GM10847 (cell line): ENCODE data around the gene CTDSPL2.

Experiments
- POLR2A ChIP-seq: IDR thresholded peaks from 2 replicates; pipeline ENCODE4 v1.6.1; 2011; ENCODE audit not compliant: insufficient read length; ENCODE audit errors: extremely low read depth

CTDSPL2 gene

DNA sequence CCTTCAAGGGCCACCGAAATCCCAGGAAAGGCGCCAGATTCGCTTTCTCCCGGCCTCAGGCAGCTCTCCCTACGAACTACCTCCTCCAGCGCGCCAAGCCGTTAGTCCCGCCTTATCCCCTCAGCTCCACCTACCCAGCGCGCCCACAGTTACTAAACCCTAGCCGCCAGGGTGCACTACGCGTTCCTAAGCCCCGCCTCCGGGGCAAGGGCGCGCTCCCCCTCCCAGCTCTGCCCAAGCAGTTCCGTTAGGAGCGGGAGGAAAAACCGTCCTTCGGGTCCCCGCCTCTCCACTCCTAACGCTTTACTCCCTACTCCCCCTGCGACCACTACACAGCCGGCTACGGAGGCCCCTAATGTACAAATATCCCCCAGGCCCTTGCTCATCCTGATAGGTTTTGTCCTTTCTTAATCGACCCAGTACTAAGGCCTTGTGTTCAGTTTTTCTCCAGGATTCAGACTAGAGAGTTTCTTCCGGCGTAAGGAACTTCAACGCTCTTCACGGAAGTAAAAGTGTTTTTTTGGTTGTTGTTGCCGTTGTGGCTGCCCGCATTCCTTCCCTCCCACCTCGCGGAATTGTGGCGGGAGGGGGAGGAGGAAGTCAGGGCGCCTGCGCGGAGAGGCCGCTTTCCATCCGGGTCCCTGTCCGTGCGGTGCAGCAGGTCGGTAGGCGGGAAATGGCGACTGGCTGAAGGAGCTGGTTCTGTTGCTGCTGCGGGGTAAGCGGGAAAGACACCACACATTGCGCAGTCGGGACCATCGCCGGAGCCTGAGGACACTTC, at the start of gene CTDSPL2:
CTDSPL2 (plus strand) TSS at position 655 of the 781 bp plus-strand sequence. CDS start 31,386 bp downstream, outside the sequence.
- TF ChIP-seq POLR2A = peak; percentile 74

DNA sequence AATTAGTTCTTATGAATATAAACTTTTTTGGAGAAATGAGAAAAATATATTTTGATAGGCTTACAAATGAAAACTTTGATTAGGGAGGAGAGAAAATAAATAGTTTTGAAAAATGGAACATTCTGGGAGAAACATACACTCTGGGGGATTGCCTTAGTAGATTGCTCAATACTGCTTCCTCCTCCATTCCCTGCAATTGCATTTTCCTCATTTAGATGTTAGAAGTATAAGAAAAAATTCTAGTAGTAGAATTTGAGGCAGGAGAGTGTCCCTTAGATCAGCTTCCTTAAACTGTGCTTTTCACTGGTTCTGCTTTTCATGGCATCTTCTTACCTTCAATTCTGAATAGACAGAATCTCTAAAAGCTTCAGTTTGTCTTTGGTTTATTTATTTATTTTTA, 46.2 kb upstream of the CTDSPL2 start:
- no peak for TF ChIP-seq POLR2A

DNA sequence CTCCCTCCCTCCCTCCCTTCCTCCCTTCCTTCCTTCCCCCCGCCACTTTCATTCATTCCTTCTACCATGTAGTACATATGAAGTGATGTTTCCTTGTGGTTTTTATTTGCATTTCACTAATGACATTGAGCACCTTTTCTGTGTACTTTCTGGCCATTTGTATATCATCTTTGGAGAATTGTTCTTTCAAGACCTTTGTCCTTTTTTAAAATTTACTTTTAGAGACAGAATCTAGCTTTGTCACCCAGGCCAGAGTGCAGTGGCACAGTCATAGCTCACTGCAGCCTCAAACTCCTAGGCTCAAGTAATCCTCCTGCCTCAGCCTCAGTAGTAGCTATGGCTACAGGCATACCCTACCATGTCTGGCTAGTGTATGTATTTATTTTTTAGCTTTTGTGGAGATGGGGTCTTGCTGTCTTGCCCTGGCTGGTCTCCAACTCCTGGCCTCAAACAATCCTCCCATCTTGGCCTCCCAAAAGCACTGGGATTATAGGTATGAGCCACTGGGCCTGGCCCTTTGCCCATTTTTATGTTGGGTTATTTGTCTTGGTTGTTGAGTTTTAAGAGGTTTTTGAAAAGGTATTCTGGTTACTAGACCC, 42.0 kb upstream of the CTDSPL2 start:
- no peak for TF ChIP-seq POLR2A

DNA sequence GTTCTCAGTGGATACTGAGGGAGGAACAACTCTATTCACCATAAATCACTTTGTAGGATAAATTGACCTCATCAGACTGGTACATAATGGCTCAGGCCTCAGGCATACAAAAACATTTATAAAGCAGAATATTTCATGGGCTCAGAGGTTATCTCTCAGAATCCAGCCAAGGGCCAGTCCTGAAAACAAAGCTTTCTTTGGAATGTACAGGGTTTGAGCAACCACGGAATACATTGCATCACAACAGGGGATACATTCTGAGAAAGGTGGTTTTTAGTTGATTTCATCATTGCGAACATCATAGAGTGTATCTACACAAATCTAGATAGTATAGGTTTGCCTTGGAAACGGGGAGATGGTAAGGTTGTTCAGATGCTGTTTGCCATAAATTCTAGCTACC, 33.4 kb upstream of the CTDSPL2 start:
- TF ChIP-seq POLR2A = no peak

DNA sequence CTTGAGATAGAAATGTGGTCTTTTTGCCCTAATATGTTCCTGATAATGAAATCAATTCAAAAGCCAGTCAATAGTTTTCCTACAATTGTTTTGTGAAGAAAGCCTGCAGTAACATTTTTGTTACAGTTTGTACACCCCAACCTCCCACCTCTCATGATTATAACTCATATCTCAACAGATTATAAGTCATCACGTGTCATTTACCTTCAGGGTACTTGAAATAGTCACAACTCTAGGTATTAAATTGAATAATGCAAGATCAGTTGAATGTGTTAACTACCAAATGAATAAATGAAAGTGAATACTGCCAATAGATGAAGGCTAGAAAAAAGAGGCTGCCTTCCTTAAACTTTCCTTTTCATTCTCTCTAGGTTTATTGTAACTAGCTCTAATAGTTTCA, 32.9 kb upstream of the CTDSPL2 start:
- TF ChIP-seq POLR2A = no peak

DNA sequence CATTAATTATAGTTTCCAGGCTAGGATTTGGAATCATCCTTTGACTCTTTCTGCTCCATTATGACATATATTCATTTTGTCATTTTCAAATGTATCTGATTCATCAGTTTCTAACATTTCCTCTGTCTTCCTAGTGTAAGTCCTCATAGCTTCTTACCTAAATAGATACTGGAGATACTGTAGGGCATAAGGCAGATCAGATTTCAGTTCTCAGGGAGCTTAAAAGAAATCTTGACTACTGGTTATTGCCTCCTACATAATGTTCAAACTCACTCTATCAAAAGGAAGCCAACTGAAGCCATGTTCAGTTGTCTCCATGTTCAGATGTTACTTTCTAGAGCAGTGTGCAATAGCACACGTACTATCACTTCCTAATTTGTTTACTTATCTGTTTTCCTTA, 29.6 kb upstream of the CTDSPL2 start:
- no peak for TF ChIP-seq POLR2A

DNA sequence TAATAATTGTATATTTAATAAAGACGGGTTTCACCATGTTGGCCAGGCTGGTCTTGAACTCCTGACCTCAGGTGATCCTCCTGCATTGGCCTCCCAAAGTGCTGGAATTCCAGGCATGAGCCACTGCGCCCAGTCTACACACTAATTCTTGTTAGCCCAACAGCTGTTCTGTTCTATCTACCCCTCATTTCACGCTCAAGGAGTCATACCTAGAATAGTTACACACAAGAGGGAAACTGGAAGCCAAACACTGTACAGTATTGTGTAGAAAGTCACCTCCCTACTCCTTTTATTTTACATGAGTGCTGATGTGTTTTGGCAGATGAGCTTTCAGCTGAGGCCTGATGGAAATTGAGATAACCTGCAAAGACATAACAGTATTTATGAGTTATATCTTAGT, 13.4 kb upstream of the CTDSPL2 start:
- no peak for TF ChIP-seq POLR2A

DNA sequence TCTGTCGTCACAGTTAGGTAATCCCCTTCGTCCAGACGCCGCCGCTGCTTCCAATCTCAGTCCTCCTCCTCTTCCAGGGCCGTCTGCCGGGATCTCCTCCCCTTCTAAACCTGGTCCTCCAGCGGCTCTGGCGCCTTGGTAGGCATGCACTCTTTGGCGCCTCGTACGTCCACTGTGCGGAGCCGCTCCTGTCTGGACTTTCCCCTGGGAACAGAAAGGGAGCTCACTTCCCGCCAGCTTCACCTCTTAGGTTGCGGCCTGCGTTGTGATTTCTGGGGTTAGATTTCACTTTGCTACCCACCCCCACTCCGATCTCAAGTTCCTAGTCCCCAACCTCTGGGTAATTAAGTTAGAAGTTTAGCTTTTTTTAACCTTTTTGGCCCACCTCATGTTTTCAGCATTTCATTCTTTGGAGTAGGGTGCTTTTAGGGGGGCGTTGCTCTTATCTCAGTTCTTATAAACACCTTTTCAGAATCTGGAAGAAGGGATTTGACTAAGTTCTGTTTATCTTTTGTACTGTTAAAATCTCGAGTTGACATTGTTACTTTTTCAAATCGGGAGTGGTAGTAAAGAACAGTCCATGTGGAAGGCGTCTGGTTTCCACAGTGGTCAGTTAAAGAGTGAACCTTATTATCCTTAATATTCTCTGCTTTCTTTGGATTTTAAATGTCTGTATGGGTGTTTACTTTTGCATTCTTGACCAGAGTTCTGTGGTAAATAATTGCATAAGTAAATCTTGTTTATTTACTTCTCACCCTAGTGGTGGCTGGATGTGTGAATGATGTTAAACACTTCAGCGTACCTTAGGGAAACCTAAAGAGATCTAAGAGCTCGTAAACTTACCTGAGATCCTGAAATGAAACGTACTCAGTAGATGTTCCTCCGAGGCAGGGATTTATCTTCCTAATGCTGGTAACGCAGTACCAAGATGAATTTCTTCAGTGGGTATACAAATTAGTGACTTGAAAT, 611 bp downstream of the CTDSPL2 start:
- TF ChIP-seq POLR2A = no peak

DNA sequence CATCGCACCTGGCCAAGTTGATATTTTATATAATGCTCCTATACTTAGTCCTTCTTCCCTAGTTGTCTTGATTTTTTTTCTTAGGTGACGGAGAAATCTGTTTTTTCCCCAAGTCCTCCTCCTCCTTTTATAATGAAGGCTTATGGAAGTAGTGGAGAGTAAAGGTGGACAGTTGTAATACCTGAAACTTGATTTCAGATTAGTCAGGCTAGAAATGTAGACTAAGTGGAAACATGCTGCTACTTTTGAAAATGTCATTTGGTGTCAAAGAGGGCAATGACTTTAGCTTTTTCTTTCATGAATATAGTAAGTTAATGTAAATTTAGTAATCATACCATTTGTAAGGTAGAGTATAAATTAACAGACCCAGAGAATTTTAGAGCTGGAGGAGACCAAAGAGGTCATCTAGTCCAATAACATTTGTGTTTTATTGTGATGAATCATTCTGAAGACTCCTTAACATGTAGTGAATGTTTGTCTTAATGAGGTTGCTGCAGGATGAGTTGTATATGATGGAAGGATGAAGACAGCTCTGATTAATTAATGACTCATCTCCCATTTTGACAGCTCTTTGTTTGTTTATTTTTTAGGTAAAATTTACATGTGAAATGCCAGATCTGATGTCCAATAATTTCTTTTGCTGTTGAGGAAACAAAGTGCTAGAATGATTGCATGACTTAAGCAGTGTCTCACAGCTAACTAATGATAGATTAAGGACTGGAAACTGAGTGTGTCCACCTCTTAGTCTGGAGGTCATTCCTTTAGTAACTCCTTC, 8.7 kb downstream of the CTDSPL2 start:
- TF ChIP-seq POLR2A = no peak

DNA sequence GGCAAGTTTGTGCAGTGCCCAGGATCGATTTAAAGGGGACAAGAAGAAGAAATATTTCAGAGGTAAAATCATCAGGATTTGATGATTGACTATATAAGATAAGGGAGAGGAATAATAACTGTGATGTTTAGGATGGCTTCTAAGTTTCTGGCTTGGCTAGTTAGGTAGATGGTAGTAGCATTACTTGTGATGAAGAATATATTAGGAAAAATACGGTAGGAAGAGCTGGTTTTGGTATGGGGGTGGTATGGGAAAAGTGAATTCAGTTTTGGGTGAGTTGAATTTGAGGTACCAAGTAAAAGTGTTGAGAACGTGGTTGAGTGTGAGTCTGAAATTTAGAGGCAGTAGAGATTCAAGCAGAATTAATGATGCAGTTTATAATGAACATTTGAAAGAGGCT, 11.0 kb downstream of the CTDSPL2 start:
- TF ChIP-seq POLR2A = no peak

DNA sequence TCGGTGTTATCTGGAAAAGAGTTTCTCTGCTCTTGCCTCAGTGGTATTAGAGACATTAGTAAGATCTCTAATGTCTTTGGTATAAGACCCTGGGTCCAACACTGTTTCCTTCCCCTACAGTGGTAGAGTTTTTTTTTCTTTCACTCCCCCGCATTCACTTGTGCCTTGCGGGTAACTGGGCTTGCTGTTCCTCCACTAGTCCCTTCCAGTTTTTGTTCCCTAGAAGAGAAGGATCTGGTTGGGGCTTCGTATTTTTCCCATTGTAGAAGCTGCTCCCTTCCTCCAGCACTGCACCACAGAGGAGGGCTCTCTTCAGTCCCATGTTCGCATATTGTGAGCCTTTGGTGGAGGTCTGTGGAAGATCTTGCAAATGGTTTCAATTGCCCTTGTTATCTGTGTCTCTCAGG, 13.7 kb downstream of the CTDSPL2 start:
- TF ChIP-seq POLR2A = no peak

DNA sequence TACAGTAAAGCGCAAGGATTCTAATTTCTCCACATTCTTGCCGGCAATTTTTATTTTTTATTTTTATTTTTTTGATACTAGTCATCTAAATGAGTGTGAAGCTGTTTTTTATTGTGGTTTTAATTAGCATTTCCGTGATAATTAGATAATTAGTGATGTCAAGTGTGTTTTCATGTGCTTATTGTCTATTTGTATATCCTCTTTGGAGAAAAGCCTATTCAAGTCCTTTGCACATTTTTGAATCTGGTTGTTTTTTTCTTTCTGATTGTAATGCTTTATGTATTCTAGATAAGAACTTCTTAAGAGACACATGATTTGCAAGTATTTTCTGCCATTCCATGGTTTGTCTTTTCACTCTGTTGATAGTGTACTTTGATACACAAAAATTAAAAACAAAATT, 16.1 kb downstream of the CTDSPL2 start:
- no peak for TF ChIP-seq POLR2A

DNA sequence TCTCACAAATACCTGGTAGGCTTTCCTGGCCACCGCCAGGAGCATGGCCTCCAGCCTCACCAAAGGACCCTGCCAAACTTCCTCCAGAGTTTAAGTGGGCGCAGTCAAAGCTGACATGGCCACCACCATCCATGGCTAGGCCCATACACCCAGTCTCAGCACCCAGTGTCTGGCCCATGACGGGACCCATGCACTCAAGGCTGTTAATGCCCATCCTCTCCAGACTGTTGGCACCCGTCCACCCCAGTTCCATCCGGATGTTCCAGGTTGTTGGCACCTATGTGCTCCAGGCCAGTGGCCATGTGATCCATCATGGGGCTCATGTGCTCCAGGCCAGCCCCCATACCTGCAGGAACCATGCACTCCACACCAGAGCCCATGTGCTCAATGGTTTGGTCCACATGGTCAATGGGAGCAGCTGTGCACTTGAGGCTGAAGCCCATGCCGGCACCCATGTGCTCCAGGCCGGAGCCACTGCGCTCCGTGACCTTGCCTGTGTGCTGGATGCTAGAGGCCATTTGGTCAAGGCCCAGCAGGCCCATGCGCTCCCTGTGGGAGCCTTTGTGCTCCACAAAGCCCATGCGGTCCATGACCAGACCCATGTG, 20.4 kb downstream of the CTDSPL2 start:
- no peak for TF ChIP-seq POLR2A

DNA sequence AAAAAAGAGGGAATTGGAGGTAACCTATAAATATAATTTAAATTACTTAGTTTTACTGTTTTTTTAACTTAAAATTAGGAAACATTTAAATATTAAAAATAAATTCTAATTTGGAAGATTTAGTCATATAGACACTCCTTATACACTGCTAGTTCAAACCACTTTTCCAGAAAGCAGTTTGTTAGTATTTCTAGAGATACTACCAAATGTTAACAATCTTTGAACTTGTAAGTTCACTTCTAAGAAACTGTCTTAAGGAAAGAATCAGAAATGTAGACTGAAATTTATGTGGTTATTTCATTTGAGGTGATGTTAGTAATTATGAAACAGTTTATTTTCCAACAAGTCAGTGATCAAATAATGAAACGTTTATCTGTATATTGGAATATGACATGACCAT, 22.7 kb downstream of the CTDSPL2 start:
- no peak for TF ChIP-seq POLR2A
